SU-DHL-6 (cell line): Measurements from ENCODE around the gene ANKRD44.

ENCODE experiments used
- EZH2phosphoT487 ChIP-seq: fragments of 200-600 bp; sonication (generic), shearing (Covaris generic); conservative IDR thresholded peaks from 2 replicates; pipeline ENCODE4 v1.6.1; 2018; ENCODE audit warnings: mild to moderate bottlenecking, antibody characterized with exemption, low read length, moderate library complexity, mixed read lengths
- TF ChIP-seq, protein P1 (sequence below): fragments of 200-600 bp; sonication (generic); IDR thresholded peaks from one replicate; pipeline ENCODE4 v1.5.1; 2017; ENCODE audit warnings: antibody characterized with exemption, mild to moderate bottlenecking, low read length, moderate library complexity; ENCODE audit not compliant: insufficient read depth, poor library complexity, severe bottlenecking

DNA sequence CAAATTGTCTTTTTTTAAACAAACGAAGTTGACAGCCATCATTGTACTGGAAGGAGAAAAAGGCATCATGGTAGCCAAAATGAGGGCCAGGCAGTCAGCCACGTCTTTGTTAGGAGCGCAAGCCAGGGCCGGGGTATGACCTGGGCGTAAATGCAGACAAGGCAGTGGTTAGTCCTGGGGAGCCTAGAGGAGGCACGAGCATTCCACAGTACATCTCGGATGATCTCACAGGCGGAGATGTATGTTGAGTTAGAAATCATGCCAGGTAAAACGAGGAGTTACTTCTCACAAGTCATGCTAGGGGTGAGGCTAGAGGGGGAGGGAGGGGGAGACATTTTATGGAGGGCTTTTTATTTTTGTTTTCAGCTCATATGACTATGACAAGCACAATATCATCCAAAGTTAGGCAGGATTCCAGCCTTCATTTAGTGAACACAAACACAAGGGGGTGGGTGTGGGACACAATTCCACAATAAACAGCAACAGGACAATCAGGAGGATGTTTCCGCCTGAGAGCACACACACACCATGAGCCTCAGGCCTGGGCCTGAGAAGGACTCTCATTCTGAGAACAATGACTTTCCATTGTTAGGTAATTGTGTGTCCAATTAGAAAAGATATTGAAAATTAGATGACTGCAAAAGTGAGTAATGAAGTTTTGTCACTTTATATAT lies 319.7 kb downstream of the ANKRD44 start:
- TF ChIP-seq, protein P1, sequence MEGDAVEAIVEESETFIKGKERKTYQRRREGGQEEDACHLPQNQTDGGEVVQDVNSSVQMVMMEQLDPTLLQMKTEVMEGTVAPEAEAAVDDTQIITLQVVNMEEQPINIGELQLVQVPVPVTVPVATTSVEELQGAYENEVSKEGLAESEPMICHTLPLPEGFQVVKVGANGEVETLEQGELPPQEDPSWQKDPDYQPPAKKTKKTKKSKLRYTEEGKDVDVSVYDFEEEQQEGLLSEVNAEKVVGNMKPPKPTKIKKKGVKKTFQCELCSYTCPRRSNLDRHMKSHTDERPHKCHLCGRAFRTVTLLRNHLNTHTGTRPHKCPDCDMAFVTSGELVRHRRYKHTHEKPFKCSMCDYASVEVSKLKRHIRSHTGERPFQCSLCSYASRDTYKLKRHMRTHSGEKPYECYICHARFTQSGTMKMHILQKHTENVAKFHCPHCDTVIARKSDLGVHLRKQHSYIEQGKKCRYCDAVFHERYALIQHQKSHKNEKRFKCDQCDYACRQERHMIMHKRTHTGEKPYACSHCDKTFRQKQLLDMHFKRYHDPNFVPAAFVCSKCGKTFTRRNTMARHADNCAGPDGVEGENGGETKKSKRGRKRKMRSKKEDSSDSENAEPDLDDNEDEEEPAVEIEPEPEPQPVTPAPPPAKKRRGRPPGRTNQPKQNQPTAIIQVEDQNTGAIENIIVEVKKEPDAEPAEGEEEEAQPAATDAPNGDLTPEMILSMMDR = no peak
- TF ChIP-seq EZH2phosphoT487 = no peak
